Effector memory CD4-positive, alpha-beta T cell (primary cell): ENCODE results near the gene MAZ.
"Not testable (repeated sequence)": the region's sequence is repeated elsewhere in the genome, so short reads cannot be mapped to it uniquely, and the experiment has no call there.

Experiments used
- DNase-seq, 3 donors: peaks; one replicate each; pipeline ENCODE4 v3.0.0-alpha.2; 2020
- H3K27ac ChIP-seq: 2 replicates; pipeline ENCODE4 v1.7.0; 2013; ENCODE audit warnings: mild to moderate bottlenecking, low read length, moderate library complexity; ENCODE audit not compliant: insufficient read depth, poor library complexity, severe bottlenecking
- H3K27me3 ChIP-seq: replicated peaks from 2 replicates; pipeline ENCODE4 v1.7.0; 2013; ENCODE audit warnings: mild to moderate bottlenecking, low read length; ENCODE audit not compliant: insufficient read depth, control insufficient read depth, poor library complexity, severe bottlenecking
- H3K36me3 ChIP-seq: 2 replicates; pipeline ENCODE4 v1.7.0; 2013; ENCODE audit warnings: mild to moderate bottlenecking, low read length, moderate library complexity; ENCODE audit not compliant: control insufficient read depth, insufficient read depth
- H3K4me1 ChIP-seq: 2 replicates; pipeline ENCODE4 v1.7.0; 2013; ENCODE audit warnings: low read length, mild to moderate bottlenecking; ENCODE audit not compliant: control insufficient read depth, insufficient read depth, poor library complexity, severe bottlenecking
- H3K4me3 ChIP-seq: 2 replicates; pipeline ENCODE4 v1.7.0; 2013; ENCODE audit warnings: low read length, low read depth, mild to moderate bottlenecking; ENCODE audit not compliant: insufficient read depth, poor library complexity, severe bottlenecking
- H3K9me3 ChIP-seq: 2 replicates; pipeline ENCODE4 v1.7.0; 2013; ENCODE audit warnings: mild to moderate bottlenecking, low read length, moderate library complexity; ENCODE audit not compliant: control insufficient read depth

The MAZ gene

GRCh38 chr16:29767062-29767461 lies 39.3 kb upstream of the MAZ start:
- Histone ChIP-seq H3K4me3 (no peak overlapping the region), H3K27ac (no peak overlapping the region), H3K36me3 (no peaks in the 10 kb centered on the region), H3K9me3 (no peaks in the 10 kb centered on the region), H3K27me3 (no peaks in the 10 kb centered on the region), H3K4me1 (no peaks in the 10 kb centered on the region)
- DNase-seq: no peak

- no peaks in the 10 kb centered on the region for H3K36me3 ChIP-seq
- DNase-seq: no peak
- H3K9me3 ChIP-seq: no peaks in the 10 kb centered on the region
- no peak overlapping the region for H3K27ac ChIP-seq
- no peak overlapping the region for H3K4me3 ChIP-seq
- no peaks in the 10 kb centered on the region for H3K4me1 ChIP-seq
- H3K27me3 ChIP-seq: no peaks in the 10 kb centered on the region
Observed at GRCh38 chr16:29769507-29769906, 36.8 kb upstream of the MAZ start.

- no peaks in the 10 kb centered on the region for H3K4me1 ChIP-seq
- H3K27me3 ChIP-seq: no peaks in the 10 kb centered on the region
- H3K4me3 ChIP-seq: no peak overlapping the region
- H3K36me3 ChIP-seq: no peaks in the 10 kb centered on the region
- no peak for DNase-seq
- H3K9me3 ChIP-seq: no peaks in the 10 kb centered on the region
- H3K27ac ChIP-seq: no peak overlapping the region
Observed at GRCh38 chr16:29770250-29770929, 35.9 kb upstream of the MAZ start.

- not testable (repeated sequence) for DNase-seq, H3K36me3 ChIP-seq, H3K9me3 ChIP-seq, H3K4me3 ChIP-seq, H3K27ac ChIP-seq, H3K27me3 ChIP-seq, H3K4me1 ChIP-seq
Observed at GRCh38 chr16:29772330-29772729, 34.0 kb upstream of the MAZ start.

- Histone ChIP-seq H3K9me3 (no peaks in the 10 kb centered on the region), H3K4me1 (no peaks in the 10 kb centered on the region), H3K27me3 (no peaks in the 10 kb centered on the region), H3K27ac (no peak overlapping the region), H3K36me3 (no peaks in the 10 kb centered on the region), H3K4me3 (no peak overlapping the region)
- DNase-seq: no peak
Observed at GRCh38 chr16:29774730-29775129, 31.6 kb upstream of the MAZ start.

- Histone ChIP-seq H3K27ac (no peak overlapping the region), H3K9me3 (no peaks in the 10 kb centered on the region), H3K27me3 (no peaks in the 10 kb centered on the region), H3K4me3 (no peak overlapping the region), H3K36me3 (no peaks in the 10 kb centered on the region), H3K4me1 (no peaks in the 10 kb centered on the region)
- DNase-seq: no peak
Observed at GRCh38 chr16:29775742-29776408, 30.5 kb upstream of the MAZ start.

- Histone ChIP-seq H3K4me1 (no peaks in the 10 kb centered on the region), H3K36me3 (no peaks in the 10 kb centered on the region), H3K27ac (no peak within 1 kb of the TSS), H3K4me3 (no peak within 1 kb of the TSS), H3K9me3 (no peaks in the 10 kb centered on the region), H3K27me3 (no peaks in the 10 kb centered on the region)
- DNase-seq: no peak
Observed at GRCh38 chr16:29777576-29778350, 28.6 kb upstream of the MAZ start, which contains the start of gene ZG16. ZG16 (plus strand) TSS chr16:29778256; CDS start chr16:29779267, 1,011 bp downstream.

- no peaks in the 10 kb centered on the region for H3K9me3 ChIP-seq
- H3K27me3 ChIP-seq: no peaks in the 10 kb centered on the region
- H3K27ac ChIP-seq: no peak overlapping the region
- no peak for DNase-seq
- no peaks in the 10 kb centered on the region for H3K36me3 ChIP-seq
- no peaks in the 10 kb centered on the region for H3K4me1 ChIP-seq
- no peak overlapping the region for H3K4me3 ChIP-seq
Observed at GRCh38 chr16:29779474-29779873, 26.9 kb upstream of the MAZ start.

- H3K27me3 ChIP-seq, DNase-seq, H3K36me3 ChIP-seq, H3K4me1 ChIP-seq, H3K9me3 ChIP-seq, H3K4me3 ChIP-seq, H3K27ac ChIP-seq: not testable (repeated sequence)
Observed at GRCh38 chr16:29783094-29783953, 23.0 kb upstream of the MAZ start.
